ENCODE measurements around the gene NUDCD3.

NUDCD3 gene

DNA sequence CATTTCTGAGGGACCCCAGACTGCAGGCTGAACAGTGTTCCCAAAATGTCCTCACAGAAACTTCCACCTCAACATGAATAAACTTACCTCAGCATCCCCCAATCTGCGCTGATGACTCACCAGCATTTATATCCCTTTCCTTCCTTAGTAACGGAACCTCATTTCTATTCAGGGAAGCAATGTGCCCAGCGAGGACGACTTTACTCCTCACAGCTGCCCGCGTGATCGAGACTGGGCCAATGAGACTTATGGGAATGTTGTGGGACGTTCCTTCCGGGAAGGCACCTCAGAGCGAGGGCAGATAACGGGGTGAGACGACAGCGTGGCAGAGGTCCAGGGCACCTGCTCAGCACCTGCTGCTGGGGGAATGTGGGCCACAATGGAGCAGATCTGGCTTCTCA, 91.9 kb downstream of the NUDCD3 start:
- peak in 1 of 2 donors; percentile 41 for DNase-seq

DNA sequence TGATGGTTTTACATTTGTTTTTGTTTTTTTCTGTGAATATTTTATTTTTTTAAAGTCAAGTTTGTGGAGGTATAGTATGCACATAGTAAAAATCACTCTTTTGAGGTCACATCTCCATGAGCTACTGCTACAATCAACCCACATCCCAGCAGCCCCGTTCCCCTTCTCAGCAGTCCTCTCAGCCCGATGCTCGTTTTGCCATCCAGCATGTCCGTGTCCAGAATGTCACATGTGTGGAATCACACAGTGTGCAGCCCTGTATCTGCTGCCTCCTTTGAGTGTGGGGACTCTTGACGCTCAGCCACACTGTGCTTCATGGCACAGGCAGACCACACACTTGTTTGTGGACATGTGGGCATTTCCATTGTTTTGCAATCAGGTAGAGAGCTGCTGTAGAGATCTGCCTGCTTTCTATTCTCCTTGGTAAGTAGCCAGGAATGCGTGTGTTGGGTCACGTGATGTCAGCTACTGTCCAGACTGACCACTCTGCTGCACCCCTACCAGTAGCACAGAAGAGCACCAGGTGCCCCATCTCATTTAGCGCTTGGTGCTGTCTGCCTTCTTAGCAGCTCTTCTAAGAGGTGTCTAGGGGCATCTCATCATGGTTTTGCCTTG, 93.4 kb downstream of the NUDCD3 start:
- no peak for DNase-seq

GRCh38 chr7:44396496-44396895, 94.0 kb downstream of the NUDCD3 start:
- no peak for DNase-seq

GRCh38 chr7:44395067-44395466, 95.4 kb downstream of the NUDCD3 start:
- DNase-seq = no peak

- no peak for DNase-seq
Observed at GRCh38 chr7:44394636-44395035, 95.8 kb downstream of the NUDCD3 start.

DNA sequence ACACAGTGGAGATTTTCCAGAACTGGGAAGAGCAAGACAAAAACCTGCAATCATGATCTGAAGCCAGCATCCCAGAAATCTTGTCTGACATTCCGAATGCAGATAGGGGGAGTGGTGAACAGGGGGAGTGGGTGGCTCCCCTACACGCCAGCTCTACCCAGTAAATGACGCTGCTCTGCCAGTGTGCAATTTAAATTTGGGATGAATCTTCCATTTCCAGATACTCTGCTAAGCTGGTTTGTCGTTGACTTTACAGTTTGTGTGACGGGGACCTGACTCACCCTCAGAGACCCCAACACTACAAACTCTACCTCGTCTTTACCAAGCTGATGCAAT, 96.4 kb downstream of the NUDCD3 start:
- no peak for DNase-seq

DNA sequence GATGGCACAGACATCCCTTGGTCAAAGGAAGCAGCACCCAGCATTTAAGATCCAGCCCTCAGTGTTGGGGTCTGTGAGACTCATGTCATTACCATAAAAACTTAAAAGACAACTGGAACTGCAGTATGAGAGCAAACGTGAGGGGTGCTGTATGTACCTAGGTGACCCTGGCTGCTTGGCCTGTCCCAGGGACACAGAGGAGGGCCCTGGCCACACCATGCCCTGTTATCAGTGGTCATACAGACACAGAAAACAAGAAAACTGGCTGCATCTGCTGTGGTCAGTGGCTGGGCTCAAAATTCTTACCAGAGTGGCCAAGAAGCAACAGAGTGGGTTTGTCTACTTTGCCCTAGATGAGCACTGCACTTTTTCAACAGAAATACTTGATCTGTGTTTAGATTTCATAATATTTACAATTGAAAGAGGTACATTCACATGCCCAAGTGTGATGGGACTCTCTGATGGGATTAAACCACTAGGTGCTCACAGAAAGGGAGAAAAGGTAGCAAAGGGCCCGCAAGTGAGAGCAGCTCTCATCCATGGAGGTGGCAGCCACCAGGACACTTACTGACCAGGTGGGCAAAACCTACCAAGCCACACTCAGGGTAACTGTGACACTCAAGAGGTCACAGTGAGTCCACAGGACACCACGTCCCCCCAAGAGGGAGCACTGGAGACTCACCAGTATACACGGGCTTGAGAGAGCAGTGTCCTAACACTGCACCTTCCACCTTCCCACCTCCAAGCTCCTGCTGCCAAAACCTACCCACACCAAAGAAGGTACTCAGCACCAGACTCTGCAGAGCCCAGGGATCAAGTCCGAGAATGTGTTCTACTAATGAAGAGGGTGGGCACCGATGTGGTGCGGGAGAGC, 97.0 kb downstream of the NUDCD3 start:
- no peak for DNase-seq

DNA sequence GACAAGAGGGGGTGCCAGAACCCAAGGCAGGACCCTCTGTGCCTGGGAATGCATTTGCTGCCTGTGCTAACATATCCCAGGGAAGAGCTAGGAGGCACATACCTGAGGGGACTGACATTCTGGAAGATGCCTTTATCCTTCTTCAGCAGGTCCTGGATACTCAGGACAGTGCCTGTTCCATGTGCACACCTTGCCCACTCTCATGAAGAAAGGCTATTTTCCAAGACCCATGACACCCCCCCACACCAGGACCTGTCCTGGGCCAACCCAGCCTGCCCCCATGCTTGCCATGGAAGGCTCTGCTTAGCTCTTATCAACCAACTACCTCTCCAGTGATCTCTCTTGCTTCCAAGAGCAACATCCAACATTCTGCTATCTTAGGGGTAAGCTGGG, 97.8 kb downstream of the NUDCD3 start:
- no peak for DNase-seq

GRCh38 chr7:44391746-44392617, 98.5 kb downstream of the NUDCD3 start:
- no peak for DNase-seq

- no peak for DNase-seq
Observed at GRCh38 chr7:44391171-44391570, 99.3 kb downstream of the NUDCD3 start.

GRCh38 chr7:44390701-44391100, 99.8 kb downstream of the NUDCD3 start:
- DNase-seq = no peak

DNA sequence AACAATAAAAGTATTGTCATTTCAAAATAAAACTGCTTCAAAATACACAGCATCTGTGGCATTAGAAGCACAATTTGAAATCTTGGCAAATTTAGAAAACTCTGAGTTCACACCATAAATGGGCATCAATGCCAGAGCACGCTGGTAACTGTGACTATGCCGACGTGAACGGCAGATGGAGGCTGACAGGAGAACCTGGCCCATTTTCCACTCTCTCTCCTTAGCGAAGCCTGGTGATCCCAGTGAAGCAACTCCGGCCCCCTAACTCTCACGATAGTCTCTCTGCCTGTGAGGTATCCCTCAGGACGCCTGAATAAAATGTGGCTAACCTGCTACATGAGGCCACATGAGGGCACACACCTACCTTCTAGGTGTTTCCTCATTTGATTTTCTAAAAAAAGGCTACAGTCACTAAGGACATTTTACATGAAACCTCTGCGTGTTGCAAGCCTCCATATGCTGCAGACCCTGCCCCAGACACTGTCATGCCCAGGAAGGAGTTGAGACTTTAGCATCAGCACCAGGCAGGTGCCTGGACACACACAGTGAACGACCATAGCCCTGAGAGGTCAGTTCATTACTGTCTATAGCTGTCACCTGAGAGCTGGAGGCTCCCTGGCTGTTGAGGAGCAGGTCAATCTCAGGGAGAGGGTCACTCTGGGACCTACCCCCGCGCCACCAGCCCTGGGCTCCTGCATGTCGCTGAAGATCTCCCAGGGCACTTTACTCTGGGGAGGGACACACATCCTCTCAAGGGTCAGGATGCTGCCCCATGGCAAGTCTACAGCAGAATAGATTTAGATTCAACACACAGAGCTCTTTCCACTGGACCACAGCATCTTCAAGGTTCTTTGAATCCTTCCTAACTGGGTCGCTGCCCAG, 102.1 kb downstream of the NUDCD3 start:
- DNase-seq = no peak

GRCh38 chr7:44387389-44387788, 103.1 kb downstream of the NUDCD3 start:
- DNase-seq = no peak

DNA sequence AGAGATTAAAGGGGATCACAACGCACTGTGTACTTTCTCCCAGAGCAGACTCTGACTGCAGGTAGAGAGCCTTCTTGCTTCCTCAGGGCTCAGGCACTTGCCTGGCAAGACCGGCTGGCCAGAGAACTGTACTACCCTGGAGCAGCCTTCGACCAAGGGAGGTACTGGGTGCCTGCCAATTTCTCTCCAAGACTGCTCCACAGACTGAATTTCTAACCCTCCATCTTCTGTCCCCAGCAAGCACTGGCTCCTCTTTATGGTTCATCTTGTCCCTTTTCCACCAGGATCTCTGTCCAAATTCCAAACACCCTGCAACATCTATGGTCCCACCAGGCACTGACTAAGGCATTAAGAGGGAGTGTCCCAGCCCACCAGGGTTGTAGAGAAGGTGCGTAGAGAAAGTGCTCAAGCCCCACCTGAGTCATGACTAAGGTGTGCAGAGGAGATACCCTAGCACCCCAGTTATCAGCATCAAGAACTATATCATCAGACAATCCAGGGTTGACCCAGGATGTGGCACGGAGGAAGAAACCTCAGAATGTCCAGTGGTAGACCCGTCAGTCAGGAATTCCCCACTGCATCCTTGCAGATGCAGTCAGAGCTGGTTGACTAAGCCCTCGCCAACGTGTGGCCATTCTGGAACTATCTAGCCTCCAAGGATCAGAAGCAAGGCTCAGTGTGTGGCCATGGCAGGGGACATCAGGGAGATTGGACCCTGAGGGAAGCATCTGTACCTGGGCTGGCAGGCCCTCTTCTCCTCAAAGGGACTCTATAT, 104.1 kb downstream of the NUDCD3 start:
- DNase-seq = no peak

GRCh38 chr7:44385434-44386138, 104.9 kb downstream of the NUDCD3 start:
- peak; percentile 33 to 41 for DNase-seq

DNA sequence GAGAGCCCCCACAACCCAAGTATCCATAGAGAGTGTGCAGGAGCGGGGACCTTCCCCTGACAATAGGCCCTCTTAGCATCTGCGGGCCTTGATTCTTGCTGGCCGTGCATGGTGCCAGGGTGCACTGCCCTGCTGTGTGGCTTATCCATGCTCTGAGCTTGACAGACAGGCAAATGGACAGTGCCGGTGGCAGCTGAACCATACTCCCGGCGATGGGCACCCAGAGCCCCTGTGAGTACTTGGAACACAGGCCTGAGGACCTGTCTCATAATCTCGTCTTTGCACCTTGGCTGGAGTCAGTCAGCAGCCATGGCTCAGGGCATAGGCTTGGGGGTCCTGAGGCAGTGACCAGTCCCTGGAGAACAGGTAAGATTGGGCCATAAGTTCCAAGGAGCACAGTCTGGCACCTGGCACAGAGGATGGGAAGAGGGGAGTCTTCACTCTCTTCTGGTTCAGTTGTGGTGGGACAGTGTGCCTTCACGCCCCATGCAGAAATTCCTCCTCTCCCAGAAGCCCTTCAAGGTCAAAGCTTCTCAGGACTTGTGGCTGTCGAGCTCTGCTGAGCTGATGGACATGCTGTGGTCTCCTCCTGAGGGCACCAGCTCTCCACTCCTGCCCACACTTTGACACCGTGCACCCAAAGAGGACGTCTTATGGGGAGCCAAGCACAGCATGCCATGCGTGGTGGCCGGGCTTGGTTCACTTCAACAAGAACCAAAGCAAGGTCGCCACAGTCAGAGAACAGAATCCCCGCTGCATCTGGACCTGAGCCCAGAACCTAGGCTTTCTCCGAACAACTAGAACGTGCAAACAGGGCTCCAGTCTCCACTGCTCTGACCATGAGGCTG, 105.6 kb downstream of the NUDCD3 start:
- no peak for DNase-seq

DNA sequence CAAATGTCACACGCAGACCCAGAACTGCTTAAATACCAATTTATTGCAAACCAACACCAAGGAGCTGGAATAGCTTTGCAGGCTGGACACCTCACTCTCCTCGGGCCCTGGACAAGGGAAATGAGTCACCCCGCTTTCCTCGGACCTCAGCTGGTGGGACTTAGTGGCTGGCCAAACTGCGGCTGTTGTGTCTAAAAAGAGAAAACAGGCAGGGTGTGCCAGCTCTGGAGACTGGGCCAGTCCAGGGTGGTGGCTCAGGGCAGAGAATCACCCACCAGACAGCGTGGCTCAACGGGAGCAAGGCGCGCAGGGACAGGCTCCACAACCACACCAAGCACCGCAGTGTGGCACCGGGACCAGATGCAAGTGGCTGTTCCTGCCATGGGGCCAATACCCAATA, 106.9 kb downstream of the NUDCD3 start:
- no peak for DNase-seq

DNA sequence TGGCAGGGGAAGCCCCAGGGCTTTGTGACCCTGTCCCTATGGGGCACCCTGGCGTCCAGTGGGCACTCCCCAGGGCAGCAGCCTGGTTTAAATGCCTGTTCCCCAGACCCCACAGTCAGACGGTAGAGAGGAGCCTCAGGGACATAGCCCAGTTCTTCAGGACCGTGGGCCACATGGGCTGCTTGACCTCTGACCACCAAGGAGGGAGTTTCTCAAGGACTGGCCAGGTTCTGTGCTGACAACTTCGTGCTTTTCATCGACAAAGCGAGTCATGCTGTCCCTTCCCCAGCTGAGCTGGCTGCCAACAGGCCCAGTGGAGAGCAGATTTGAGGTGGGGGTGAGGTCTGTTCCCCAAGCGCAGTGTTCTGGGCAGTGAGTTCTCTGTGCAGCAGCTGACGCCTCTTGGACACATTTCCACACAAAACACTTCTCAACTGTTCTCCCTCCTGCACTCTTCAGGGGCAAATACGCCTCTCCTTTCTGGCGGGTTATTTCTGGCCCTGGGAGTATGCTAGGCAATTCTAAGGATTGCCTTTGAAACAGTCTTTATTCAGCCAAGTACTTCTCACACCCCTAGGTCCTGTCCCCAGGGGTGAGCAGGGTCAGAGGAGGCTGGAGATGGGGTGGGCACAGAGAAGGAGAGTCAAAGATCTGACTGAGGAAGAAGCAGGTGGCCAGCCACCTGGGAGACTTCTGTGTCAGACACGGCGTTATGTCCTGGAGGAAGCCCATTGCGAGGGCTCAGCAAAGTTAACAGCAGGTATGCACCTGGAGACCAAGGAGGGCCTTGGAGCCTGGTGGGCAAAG, 107.8 kb downstream of the NUDCD3 start:
- peak; percentile 27 to 75 for DNase-seq

Measured in hippocampal formation (tissue), 2 donors.